HG03097 (cell line): ENCODE data around the gene CPZ.

Experiments
- ATAC-seq: cut with Tn5 transposase; IDR thresholded peaks from one replicate; pipeline ENCODE4 v1.9.1; 2021; ENCODE audit not compliant: unreplicated experiment, low FRiP score

The CPZ gene

GRCh38 chr4:8579526-8580320, 12.8 kb upstream of the CPZ start:
- no peak for ATAC-seq

GRCh38 chr4:8580321-8581093, 12.1 kb upstream of the CPZ start, which contains the start of gene GPR78:
GPR78 (plus strand) TSS chr4:8580392; CDS start chr4:8580983, 591 bp downstream.
- ATAC-seq, result no peak

- ATAC-seq, result no peak
Measured at GRCh38 chr4:8581094-8581861, 11.3 kb upstream of the CPZ start.

GRCh38 chr4:8582016-8582415, 10.5 kb upstream of the CPZ start:
- ATAC-seq, result no peak

GRCh38 chr4:8582436-8582835, 10.1 kb upstream of the CPZ start:
- ATAC-seq, result no peak

- no peak for ATAC-seq
Measured at GRCh38 chr4:8582941-8583654, 9.5 kb upstream of the CPZ start.

- ATAC-seq, result no peak
Measured at GRCh38 chr4:8583655-8584025, 8.9 kb upstream of the CPZ start.

- ATAC-seq, result no peak
Measured at GRCh38 chr4:8585186-8585585, 7.4 kb upstream of the CPZ start.

GRCh38 chr4:8585721-8586212, 6.8 kb upstream of the CPZ start:
- ATAC-seq, result no peak

- no peak for ATAC-seq
Measured at GRCh38 chr4:8586246-8586645, 6.3 kb upstream of the CPZ start.

GRCh38 chr4:8586671-8587468, 5.7 kb upstream of the CPZ start:
- no peak for ATAC-seq

GRCh38 chr4:8587469-8588195, 4.9 kb upstream of the CPZ start:
- no peak for ATAC-seq

- no peak for ATAC-seq
Measured at GRCh38 chr4:8588196-8588470, 4.4 kb upstream of the CPZ start.

- ATAC-seq, result no peak
Measured at GRCh38 chr4:8589336-8589735, 3.2 kb upstream of the CPZ start.

- no peak for ATAC-seq
Measured at GRCh38 chr4:8589823-8590545, 2.6 kb upstream of the CPZ start.

GRCh38 chr4:8590546-8590880, 2.1 kb upstream of the CPZ start:
- no peak for ATAC-seq

- ATAC-seq, result no peak
Measured at GRCh38 chr4:8591114-8591513, 1.5 kb upstream of the CPZ start.

GRCh38 chr4:8591626-8592365, 769 bp upstream of the CPZ start:
- ATAC-seq, result no peak
